A549 (cell line): ENCODE data around the gene MFAP4. TPM values are rescaled to one million over a fixed set of nuclear protein-coding genes. Genes with fewer than 3 reads are reported as not detected.

Experiments used
- ATAC-seq, 2 experiments: fragments of 200-7000 bp in 1 of 2; fragments of >200 bp in 1 of 2; cut with Nextera tagmentation in 1 of 2; cut with Tn5 transposase in 1 of 2; 3 replicates each; pipeline versions ENCODE4 v1.8.0 to v1.9.1; 2018 to 2020; ENCODE audit warnings: mild to moderate bottlenecking in 1 of 2, moderate library complexity in 1 of 2
- CTCF ChIA-PET: fragments of 300-600 bp; sonication (Branson Sonifier 250); formaldehyde crosslinking; extraction: SDS; loops from one replicate; lab custom pipeline; 2021; ENCODE audit warnings: antibody characterized with exemption, inconsistent platforms; lab: Yijun Ruan, JAX
- POLR2A ChIA-PET: fragments of 350-600 bp; formaldehyde crosslinking; extraction: SDS; loops from one replicate; lab custom pipeline; 2021; ENCODE audit warnings: antibody characterized with exemption, inconsistent platforms; lab: Yijun Ruan, JAX
- DNase-seq, 2 experiments: peaks; one replicate each; pipeline versions ENCODE4 v3.0.0 to v3.0.0-alpha.2; 2011 to 2016; ENCODE audit warnings: low read depth in 1 of 2, low spot score in 1 of 2
- FAIRE-seq: peaks from 2 replicates; lab custom pipeline; 2011; peaks lifted over from hg19 to GRCh38; lab: Jason Lieb, UNC
- H3K27ac ChIP-seq, 2 experiments: fragments of >200 bp; sonication (Bioruptor Twin); formaldehyde crosslinking; 3 replicates each; pipeline ENCODE4 v1.5.1; 2016 to 2017
- H3K4me1 ChIP-seq: fragments of >200 bp; sonication (Bioruptor Twin); formaldehyde crosslinking; 3 replicates; pipeline ENCODE4 v1.6.1; 2016
- H3K4me2 ChIP-seq: fragments of >200 bp; sonication (Bioruptor Twin); formaldehyde crosslinking; 3 replicates; pipeline ENCODE4 v1.6.1; 2016
- H3K4me3 ChIP-seq: fragments of >200 bp; sonication (Bioruptor Twin); formaldehyde crosslinking; 3 replicates; pipeline ENCODE4 v1.5.1; 2016
- H3K9me3 ChIP-seq: fragments of >200 bp; sonication (Bioruptor Twin); formaldehyde crosslinking; 3 replicates; pipeline ENCODE4 v1.6.1; 2016
- CHD4 ChIP-seq: fragments of 200-600 bp; sonication (generic); IDR thresholded peaks from 2 replicates; pipeline ENCODE4 v1.6.1; 2016; ENCODE audit warnings: antibody characterized with exemption, mild to moderate bottlenecking, borderline replicate concordance
- E2F6 ChIP-seq: IDR thresholded peaks from 2 replicates; pipeline ENCODE4 v1.6.1; 2012; ENCODE audit warnings: low read depth, borderline replicate concordance
- EHMT2 ChIP-seq: fragments of 200-600 bp; sonication (generic); IDR thresholded peaks from 2 replicates; pipeline ENCODE4 v1.6.1; 2016; ENCODE audit warnings: antibody characterized with exemption, low read depth, mild to moderate bottlenecking, moderate library complexity
- FOSL2 ChIP-seq, 2 experiments: fragments of 450-650 bp in 1 of 2; fragments of >200 bp in 1 of 2; sonication (Bioruptor Twin) in 1 of 2; formaldehyde crosslinking; IDR thresholded peaks; 2 replicates each; pipeline versions ENCODE4 v1.5.0 to v1.6.1; 2016 to 2020; ENCODE audit warnings: mild to moderate bottlenecking in 1 of 2, moderate library complexity in 1 of 2
- HEYL ChIP-seq: fragments of 250-450 bp; sonication (Bioruptor Pico); IDR thresholded peaks from 2 replicates; pipeline ENCODE4 v1.8.0; 2021; ENCODE audit warnings: mild to moderate bottlenecking, moderate library complexity
- HOXA7 ChIP-seq: fragments of 250-450 bp; sonication (Bioruptor Pico); IDR thresholded peaks from 2 replicates; pipeline ENCODE4 v1.5.0; 2020; ENCODE audit warnings: mild to moderate bottlenecking, moderate library complexity
- JUN ChIP-seq, 2 experiments: fragments of >200 bp; sonication (Bioruptor Twin); formaldehyde crosslinking; IDR thresholded peaks; 2 replicates in 1 of 2; 3 replicates in 1 of 2; pipeline ENCODE4 v1.6.1; 2016 to 2017
- MAFK ChIP-seq: fragments of 450-650 bp; IDR thresholded peaks from 2 replicates; pipeline ENCODE4 v1.6.1; 2014; ENCODE audit not compliant: partially characterized antibody
- MAZ ChIP-seq: fragments of 150-350 bp; IDR thresholded peaks from 2 replicates; pipeline ENCODE4 v1.6.1; 2014; ENCODE audit warnings: antibody characterized with exemption, low read depth, low read length, borderline replicate concordance
- RCOR1 ChIP-seq: fragments of 150-350 bp; IDR thresholded peaks from 2 replicates; pipeline ENCODE4 v1.6.1; 2014; ENCODE audit warnings: antibody characterized with exemption, low read length, low read depth
- RNF2 ChIP-seq: fragments of 200-600 bp; sonication (generic); IDR thresholded peaks from 2 replicates; pipeline ENCODE4 v1.6.1; 2016; ENCODE audit warnings: low read depth, mild to moderate bottlenecking, antibody characterized with exemption, moderate library complexity, borderline replicate concordance
- SREBF2 ChIP-seq: fragments of 450-650 bp; IDR thresholded peaks from 2 replicates; pipeline ENCODE4 v1.6.1; 2014; ENCODE audit warnings: mild to moderate bottlenecking, moderate library complexity
- TFCP2L1 ChIP-seq: fragments of 250-450 bp; sonication (Bioruptor Pico); IDR thresholded peaks from 2 replicates; pipeline ENCODE4 v1.5.0; 2021; ENCODE audit warnings: mild to moderate bottlenecking
- ZC3H11A ChIP-seq: fragments of 450-650 bp; IDR thresholded peaks from 2 replicates; pipeline ENCODE4 v1.6.1; 2014; ENCODE audit warnings: antibody characterized with exemption, mild to moderate bottlenecking
- ZFP36 ChIP-seq: fragments of 450-650 bp; IDR thresholded peaks from 2 replicates; pipeline ENCODE4 v1.6.1; 2014; ENCODE audit warnings: borderline replicate concordance; ENCODE audit not compliant: partially characterized antibody
- WGBS: methylation state at CpG from one replicate; pipeline ENCODE4 v1.1.6; 2017; ENCODE audit errors: missing lambda C conversion rate; 5-methylcytosine and 5-hydroxymethylcytosine counted together
- polyA plus RNA-seq, 4 experiments: library from polyadenylated mRNA; depleted of rRNA in 3 of 4; stranded (reverse); fragments of >200 nt; fragmentation: RNase III in 1 of 4; extraction: RNeasy Plus Mini Kit Qiagen cat#74134 plus additional on column Dnase treatment in 1 of 4; gene quantifications; 2 replicates in 3 of 4; 3 replicates in 1 of 4; pipeline ENCODE4 v1.2.3, GENCODE V29; 2011 to 2017

MFAP4 gene
- polyA plus RNA-seq, 2 of the 4 experiments (the other 2 are of a cell fraction), result 0.13 TPM; not detected in 1

- Histone ChIP-seq H3K9me3 (no peaks in the 10 kb centered on the region), H3K4me3 (no peak overlapping the region), H3K27ac (no peak overlapping the region), H3K4me2 (no peak overlapping the region), H3K4me1 (peaks cover 19% of the 10 kb centered on the region)
- ATAC-seq (no peak), DNase-seq (no peak), FAIRE-seq (no peak)
- ChIA-PET CTCF (interaction anchor here (1.2 kb wide), 1 partner anchor 58 kb away, joined by 3 read pairs; the partner anchor contains the start of gene B9D1), POLR2A (no interaction called here)
- TF ChIP-seq E2F6 (no peak), EHMT2 (no peak), JUN (IDR thresholded peaks at IDR 0.05) (no peak), HOXA7 (CRISPR knock-in tag) (no peak), CHD4 (no peak)
- WGBS, result 54% methylated on average over 4 of the region's 4 CpGs
Measured at GRCh38 chr17:19421219-19421618, 34.2 kb upstream of the MFAP4 start.

- FAIRE-seq, result peak; percentile 7
- ChIA-PET POLR2A (no interaction called here), CTCF (interaction anchor here (1.5 to 9.1 kb wide), 4 partner anchors 28 to 56 kb away, joined by 4 to 58 read pairs (median 8); partner anchors contain the start of gene B9D1)
- H3K4me1 ChIP-seq, result peaks cover 6% of the 10 kb centered on the region
- no peak overlapping the region for H3K27ac ChIP-seq
- TF ChIP-seq EHMT2, result no peak
- TF ChIP-seq RCOR1, result no peak
- no peak for TF ChIP-seq MAZ
- TF ChIP-seq CHD4, result no peak
- TF ChIP-seq MAFK, result no peak
- TF ChIP-seq ZFP36, result no peak
- no peak for TF ChIP-seq RNF2
- no peak for TF ChIP-seq FOSL2 (IDR thresholded peaks at IDR 0.05)
- TF ChIP-seq FOSL2 (CRISPR knock-in tag; IDR thresholded peaks at IDR 0.05), result no peak
- TF ChIP-seq ZC3H11A, result no peak
- TF ChIP-seq E2F6, result no peak
- TF ChIP-seq HEYL (CRISPR knock-in tag), result no peak
- TF ChIP-seq TFCP2L1 (CRISPR knock-in tag), result no peak
- no peaks in the 10 kb centered on the region for H3K9me3 ChIP-seq
- DNase-seq, result peak in 1 of 2 experiments; percentile 28
- no peak overlapping the region for H3K4me2 ChIP-seq
- 44% methylated on average over 7 of the region's 7 CpGs for WGBS
- H3K4me3 ChIP-seq, result no peak overlapping the region
- ATAC-seq, result peak in 1 of 2 experiments; percentile 46; a peak in 2 of 6 replicates
Measured at GRCh38 chr17:19418251-19418992, 31.4 kb upstream of the MFAP4 start.

- FAIRE-seq (no peak), DNase-seq (no peak), ATAC-seq (no peak)
- H3K9me3 ChIP-seq, result no peaks in the 10 kb centered on the region
- no peak overlapping the region for H3K4me2 ChIP-seq
- TF ChIP-seq SREBF2, result no peak
- WGBS, result 44% methylated on average over 3 of the region's 3 CpGs
- CTCF ChIA-PET, result interaction anchor here (2.3 to 9.1 kb wide), 2 partner anchors 29 to 55 kb away, joined by 10 to 58 read pairs; partner anchors contain the start of gene B9D1
- H3K4me1 ChIP-seq, result peaks cover 6% of the 10 kb centered on the region
- no peak overlapping the region for H3K4me3 ChIP-seq
- no peak overlapping the region for H3K27ac ChIP-seq
- POLR2A ChIA-PET, result no interaction called here
Measured at GRCh38 chr17:19417611-19418010, 30.6 kb upstream of the MFAP4 start.
